ENCODE data around the gene AGAP2. TPM values are rescaled to one million over a fixed set of nuclear protein-coding genes. Genes with fewer than 3 reads are reported as not detected.
A peak's percentile ranks its signal among the peaks of the same experiment; 100 is the strongest.

The AGAP2 gene
- total RNA-seq, 2 experiments from 2014 or later = 21.0 to 21.2 TPM

- CTCF ChIA-PET = no interaction called here
- no peaks in the 10 kb centered on the region for H3K27me3 ChIP-seq (ENCODE audit: control insufficient read depth in 1 of 2, insufficient read depth in 2 of 2, low read length in 2 of 2)
- H3K9me3 Mint-ChIP-seq = no peaks in the 10 kb centered on the region
- H3K4me1 ChIP-seq (ENCODE audit: insufficient read depth, low read length) = peaks cover 10% of the 10 kb centered on the region
- no peak for ATAC-seq (ENCODE audit: poor library complexity)
- POLR2A ChIA-PET = no interaction called here
- TF ChIP-seq CTCF (IDR thresholded peaks at IDR 0.05) = no peak
- no peaks in the 10 kb centered on the region for H3K27me3 Mint-ChIP-seq
- peaks cover 66% of the 10 kb centered on the region for H3K36me3 ChIP-seq (ENCODE audit: insufficient read depth, low read length)
- H3K4me3 Mint-ChIP-seq = no peak overlapping the region
- peaks cover 18% of the 10 kb centered on the region for H3K4me1 Mint-ChIP-seq (ENCODE audit: low read depth)
- H3K36me3 Mint-ChIP-seq (ENCODE audit: low read depth) = peaks cover 80% of the 10 kb centered on the region
- DNase-seq = peak in 2 of 14 experiments; percentile 12 to 27
- intact Hi-C loops (cut with DNase I, micrococcal nuclease) = no loop called here
- no peak overlapping the region for H3K4me3 ChIP-seq (ENCODE audit: low read length)
- H3K27ac ChIP-seq (ENCODE audit: low read depth in 1 of 2, low read length in 2 of 2) = no peak overlapping the region
- no peak overlapping the region for H3K27ac Mint-ChIP-seq
- peaks cover 0 to 12% of the 10 kb centered on the region in 2 experiments for H3K9me3 ChIP-seq (ENCODE audit: control insufficient read depth in 1 of 2, insufficient read depth in 1 of 2, low read length in 2 of 2)
Measured at GRCh38 chr12:57727758-57728395, 10.7 kb downstream of the AGAP2 start.

GRCh38 chr12:57726884-57727757, 11.4 kb downstream of the AGAP2 start:
- Histone ChIP-seq H3K27me3 (ENCODE audit: control insufficient read depth in 1 of 2, insufficient read depth in 2 of 2, low read length in 2 of 2) (no peaks in the 10 kb centered on the region), H3K9me3 (ENCODE audit: control insufficient read depth in 1 of 2, insufficient read depth in 1 of 2, low read length in 2 of 2) (peaks cover 0 to 12% of the 10 kb centered on the region in 2 experiments), H3K27ac (ENCODE audit: low read depth in 1 of 2, low read length in 2 of 2) (no peak overlapping the region), H3K36me3 (ENCODE audit: insufficient read depth, low read length) (peaks cover 59% of the 10 kb centered on the region), H3K4me3 (ENCODE audit: low read length) (no peak overlapping the region), H3K4me1 (ENCODE audit: insufficient read depth, low read length) (peaks cover 10% of the 10 kb centered on the region)
- ChIA-PET POLR2A (interaction anchor here (0.9 kb wide), 1 partner anchor 14 kb away, joined by 3 read pairs; no protein-coding TSS in a partner anchor), CTCF (no interaction called here)
- no peaks in the 10 kb centered on the region for H3K27me3 Mint-ChIP-seq
- H3K4me3 Mint-ChIP-seq = no peak overlapping the region
- no peak for TF ChIP-seq CTCF (IDR thresholded peaks at IDR 0.05)
- no peaks in the 10 kb centered on the region for H3K9me3 Mint-ChIP-seq
- DNase-seq = peak in 2 of 14 experiments; percentile 29 to 31
- intact Hi-C loops (cut with DNase I, micrococcal nuclease) = no loop called here
- no peak overlapping the region for H3K27ac Mint-ChIP-seq
- peaks cover 21% of the 10 kb centered on the region for H3K4me1 Mint-ChIP-seq (ENCODE audit: low read depth)
- peaks cover 73% of the 10 kb centered on the region for H3K36me3 Mint-ChIP-seq (ENCODE audit: low read depth)
- ATAC-seq (ENCODE audit: poor library complexity) = no peak

GRCh38 chr12:57726151-57726883, 12.2 kb downstream of the AGAP2 start:
- peak in 6 of 14 experiments; percentile 28 to 61 (median 37) for DNase-seq
- Mint-ChIP-seq H3K9me3 (no peaks in the 10 kb centered on the region), H3K36me3 (ENCODE audit: low read depth) (peaks cover 73% of the 10 kb centered on the region), H3K27ac (peak overlapping the region; percentile 17), H3K4me1 (ENCODE audit: low read depth) (peaks cover 21% of the 10 kb centered on the region), H3K27me3 (no peaks in the 10 kb centered on the region), H3K4me3 (no peak overlapping the region)
- POLR2A ChIA-PET = interaction anchor here (0.9 kb wide), 2 partner anchors 11 to 15 kb away, joined by 3 read pairs; no protein-coding TSS in a partner anchor
- intact Hi-C loops (cut with DNase I, micrococcal nuclease) = no loop called here
- Histone ChIP-seq H3K36me3 (ENCODE audit: insufficient read depth, low read length) (peaks cover 51% of the 10 kb centered on the region), H3K27ac (ENCODE audit: low read depth in 1 of 2, low read length in 2 of 2) (no peak overlapping the region), H3K27me3 (ENCODE audit: control insufficient read depth in 1 of 2, insufficient read depth in 2 of 2, low read length in 2 of 2) (no peaks in the 10 kb centered on the region), H3K4me1 (ENCODE audit: insufficient read depth, low read length) (peaks cover 10% of the 10 kb centered on the region), H3K4me3 (ENCODE audit: low read length) (no peak overlapping the region), H3K9me3 (ENCODE audit: control insufficient read depth in 1 of 2, insufficient read depth in 1 of 2, low read length in 2 of 2) (peaks cover 0 to 12% of the 10 kb centered on the region in 2 experiments)
- no peak for ATAC-seq (ENCODE audit: poor library complexity)
- no peak for TF ChIP-seq CTCF (IDR thresholded peaks at IDR 0.05)
- CTCF ChIA-PET = no interaction called here

All from CD4-positive, alpha-beta T cell (primary cell).